WTC11 (cell line): ENCODE data around the gene GBF1. TPM values are rescaled to one million over a fixed set of nuclear protein-coding genes. Genes with fewer than 3 reads are reported as not detected.
A peak's percentile ranks its signal among the peaks of the same experiment; 100 is the strongest.

Experiments used
- AR ChIP-seq: fragments of 250-450 bp; sonication (Bioruptor Pico); IDR thresholded peaks from 2 replicates; pipeline ENCODE4 v1.9.0; 2021; ENCODE audit warnings: mild to moderate bottlenecking
- CREM ChIP-seq: sonication (generic); formaldehyde crosslinking; IDR thresholded peaks from 2 replicates; pipeline ENCODE4 v1.8.1; 2022; ENCODE audit warnings: mild to moderate bottlenecking, missing genetic modification reagents, moderate library complexity
- E2F4 ChIP-seq: sonication (generic); formaldehyde crosslinking; IDR thresholded peaks from 2 replicates; pipeline ENCODE4 v1.8.1; 2022; ENCODE audit warnings: low read depth, mild to moderate bottlenecking, moderate library complexity, missing genetic modification reagents, borderline replicate concordance
- ELF4 ChIP-seq: sonication (generic); formaldehyde crosslinking; IDR thresholded peaks from 2 replicates; pipeline ENCODE4 v1.8.1; 2022; ENCODE audit warnings: low read depth, mild to moderate bottlenecking, moderate library complexity, missing genetic modification reagents
- EMX1 ChIP-seq: fragments of 250-450 bp; sonication (Bioruptor Pico); IDR thresholded peaks from 2 replicates; pipeline ENCODE4 v1.8.0; 2021; ENCODE audit warnings: mild to moderate bottlenecking
- ETV6 ChIP-seq: sonication (generic); formaldehyde crosslinking; IDR thresholded peaks from 2 replicates; pipeline ENCODE4 v1.8.1; 2022; ENCODE audit warnings: mild to moderate bottlenecking, missing genetic modification reagents
- FOXK1 ChIP-seq: sonication (generic); formaldehyde crosslinking; IDR thresholded peaks from 2 replicates; pipeline ENCODE4 v1.8.0; 2022; ENCODE audit warnings: mild to moderate bottlenecking, moderate library complexity, missing genetic modification reagents
- GABPB1 ChIP-seq: sonication (generic); formaldehyde crosslinking; IDR thresholded peaks from 2 replicates; pipeline ENCODE4 v1.8.1; 2023; ENCODE audit warnings: mild to moderate bottlenecking, missing genetic modification reagents
- HMGXB4 ChIP-seq: sonication (generic); formaldehyde crosslinking; IDR thresholded peaks from 2 replicates; pipeline ENCODE4 v1.8.1; 2023; ENCODE audit warnings: mild to moderate bottlenecking, moderate library complexity, missing genetic modification reagents
- JUN ChIP-seq: sonication (generic); formaldehyde crosslinking; IDR thresholded peaks from 2 replicates; pipeline ENCODE4 v1.8.0; 2023; ENCODE audit warnings: mild to moderate bottlenecking, missing genetic modification reagents
- MYBL2 ChIP-seq: sonication (generic); formaldehyde crosslinking; IDR thresholded peaks from 2 replicates; pipeline ENCODE4 v1.8.1; 2023; ENCODE audit warnings: mild to moderate bottlenecking, moderate library complexity, missing genetic modification reagents
- NR2C2 ChIP-seq: sonication (generic); formaldehyde crosslinking; IDR thresholded peaks from 2 replicates; pipeline ENCODE4 v1.8.0; 2022; ENCODE audit warnings: mild to moderate bottlenecking, missing genetic modification reagents
- NR3C1 ChIP-seq: sonication (generic); formaldehyde crosslinking; conservative IDR thresholded peaks from 2 replicates; pipeline ENCODE4 v1.8.1; 2023; ENCODE audit warnings: low read depth, mild to moderate bottlenecking, missing genetic modification reagents
- SMAD4 ChIP-seq: sonication (generic); formaldehyde crosslinking; IDR thresholded peaks from 2 replicates; pipeline ENCODE4 v1.8.0; 2022; ENCODE audit warnings: mild to moderate bottlenecking, missing genetic modification reagents
- TP53 ChIP-seq: sonication (generic); formaldehyde crosslinking; IDR thresholded peaks from 2 replicates; pipeline ENCODE4 v1.8.1; 2023; ENCODE audit warnings: mild to moderate bottlenecking, missing genetic modification reagents
- ZBTB43 ChIP-seq: sonication (generic); formaldehyde crosslinking; IDR thresholded peaks from 2 replicates; pipeline ENCODE4 v1.8.1; 2023; ENCODE audit warnings: mild to moderate bottlenecking, missing genetic modification reagents
- ZNF121 ChIP-seq: sonication (generic); formaldehyde crosslinking; IDR thresholded peaks from 2 replicates; pipeline ENCODE4 v1.8.0; 2023; ENCODE audit warnings: missing genetic modification reagents
- ZNF219 ChIP-seq: sonication (generic); formaldehyde crosslinking; IDR thresholded peaks from 2 replicates; pipeline ENCODE4 v1.8.0; 2023; ENCODE audit warnings: missing genetic modification reagents, mild to moderate bottlenecking, borderline replicate concordance
- ZNF232 ChIP-seq: sonication (generic); formaldehyde crosslinking; IDR thresholded peaks from 2 replicates; pipeline ENCODE4 v1.8.0; 2022; ENCODE audit warnings: mild to moderate bottlenecking, missing genetic modification reagents
- ZNF281 ChIP-seq: sonication (generic); formaldehyde crosslinking; IDR thresholded peaks from 2 replicates; pipeline ENCODE4 v1.8.0; 2023; ENCODE audit warnings: mild to moderate bottlenecking, missing genetic modification reagents
- ZNF396 ChIP-seq: fragments of 250-450 bp; sonication (Bioruptor Pico); IDR thresholded peaks from 2 replicates; pipeline ENCODE4 v1.8.0; 2021; ENCODE audit warnings: mild to moderate bottlenecking, moderate library complexity, borderline replicate concordance
- ZNF416 ChIP-seq: fragments of 250-450 bp; sonication (Bioruptor Pico); IDR thresholded peaks from 2 replicates; pipeline ENCODE4 v1.9.0; 2021; ENCODE audit warnings: mild to moderate bottlenecking, inconsistent platforms
- ZNF532 ChIP-seq: fragments of 250-450 bp; sonication (Bioruptor Pico); IDR thresholded peaks from 2 replicates; pipeline ENCODE4 v1.9.0; 2021; ENCODE audit warnings: mild to moderate bottlenecking, borderline replicate concordance
- total RNA-seq: library from RNA; stranded (reverse); gene quantifications from 3 replicates; pipeline ENCODE4 v1.2.3, GENCODE V29; 2021

GBF1 gene
- total RNA-seq, 1 experiment from 2014 or later, result 32.4 TPM

- TF ChIP-seq AR (CRISPR knock-in tag) (no peak), ETV6 (no peak), ZNF121 (CRISPR knock-in tag) (no peak; the same call in 1 of the 2 replicates), EMX1 (CRISPR knock-in tag) (no peak), HMGXB4 (CRISPR knock-in tag) (peak; percentile 53; the same call in 1 of the 2 replicates), ZNF232 (no peak), JUN (CRISPR knock-in tag) (0 out of 2 replicates have a peak, but pooled peaks have one; percentile 42), ZNF532 (no peak), MYBL2 (CRISPR knock-in tag) (no peak), ZBTB43 (CRISPR knock-in tag) (no peak), CREM (CRISPR knock-in tag) (no peak), ZNF396 (CRISPR knock-in tag) (no peak), ELF4 (CRISPR knock-in tag) (no peak), ZNF416 (CRISPR knock-in tag) (no peak), FOXK1 (CRISPR knock-in tag) (no peak; the same call in 1 of the 2 replicates), SMAD4 (CRISPR knock-in tag) (0 out of 2 replicates have a peak, but pooled peaks have one; percentile 16), NR3C1 (CRISPR knock-in tag) (no peak), NR2C2 (CRISPR knock-in tag) (no peak), ZNF281 (CRISPR knock-in tag) (peak; percentile 31; the same call in 1 of the 2 replicates), E2F4 (CRISPR knock-in tag) (no peak), GABPB1 (no peak), TP53 (no peak), ZNF219 (CRISPR knock-in tag) (no peak)
Observed at GRCh38 chr10:102421757-102422512, 176.6 kb downstream of the GBF1 start (continued).
